ENCODE data around the gene ZNF148.
A peak's percentile ranks its signal among the peaks of the same experiment; 100 is the strongest.

GRCh38 chr3:125374996-125375941, at the start of gene ZNF148:
- peak; percentile 8 for TF ChIP-seq CTCF (IDR thresholded peaks at IDR 0.05; ENCODE audit: borderline replicate concordance, extremely low read depth, low read length, poor library complexity, severe bottlenecking)
- TF ChIP-seq EZH2 (IDR thresholded peaks at IDR 0.05; ENCODE audit: borderline replicate concordance, low read depth, low read length, severe bottlenecking), result no peak
